Posterior vena cava (tissue), 2 donors: ENCODE results near the gene VASH2. TPM values are rescaled to one million over a fixed set of nuclear protein-coding genes. Genes with fewer than 3 reads are reported as not detected.
"Not testable (repeated sequence)": the region's sequence is repeated elsewhere in the genome, so short reads cannot be mapped to it uniquely, and the experiment has no call there.

Source experiments
- DNase-seq: peaks from one replicate; pipeline ENCODE4 v3.0.0-alpha.2; 2020; ENCODE audit warnings: low spot score
- intact Hi-C, 2 donors: fragments of 100-400 bp; cut with DNase I; formaldehyde crosslinking; loops; one replicate each; pipeline versions ENCODE4 v1.14.1 to v1.14.2; 2022 to 2023
- long read RNA-seq, 2 donors: library from polyadenylated mRNA; unstranded; transcript quantifications; one replicate each; pipeline ENCODE4 v2.0.0, GENCODE V29; 2020 to 2021
- total RNA-seq, 2 donors: library from RNA; stranded (reverse); fragmentation: NEBNext Ultra II Directional; extraction: Animal tissue kit (Norgen Biotek cat#: 25700); gene quantifications; one replicate each; pipeline ENCODE4 v1.2.1, GENCODE V29; 2021
- donor health status: DM: yes; HTN: yes; CAD: no.
- donor health status: DM: yes; HTN: yes; CAD: no.

Gene VASH2
- total RNA-seq = 1 to 10 TPM; 3.3 to 4.8 TPM
- long read RNA-seq, donor 1, partial matches to known transcripts = 0 of 2 reads
- long read RNA-seq, donor 1, other reads (novel, unspliced or antisense) = 2 of 2 reads
- long read RNA-seq, donor 2 = 0 reads

DNA sequence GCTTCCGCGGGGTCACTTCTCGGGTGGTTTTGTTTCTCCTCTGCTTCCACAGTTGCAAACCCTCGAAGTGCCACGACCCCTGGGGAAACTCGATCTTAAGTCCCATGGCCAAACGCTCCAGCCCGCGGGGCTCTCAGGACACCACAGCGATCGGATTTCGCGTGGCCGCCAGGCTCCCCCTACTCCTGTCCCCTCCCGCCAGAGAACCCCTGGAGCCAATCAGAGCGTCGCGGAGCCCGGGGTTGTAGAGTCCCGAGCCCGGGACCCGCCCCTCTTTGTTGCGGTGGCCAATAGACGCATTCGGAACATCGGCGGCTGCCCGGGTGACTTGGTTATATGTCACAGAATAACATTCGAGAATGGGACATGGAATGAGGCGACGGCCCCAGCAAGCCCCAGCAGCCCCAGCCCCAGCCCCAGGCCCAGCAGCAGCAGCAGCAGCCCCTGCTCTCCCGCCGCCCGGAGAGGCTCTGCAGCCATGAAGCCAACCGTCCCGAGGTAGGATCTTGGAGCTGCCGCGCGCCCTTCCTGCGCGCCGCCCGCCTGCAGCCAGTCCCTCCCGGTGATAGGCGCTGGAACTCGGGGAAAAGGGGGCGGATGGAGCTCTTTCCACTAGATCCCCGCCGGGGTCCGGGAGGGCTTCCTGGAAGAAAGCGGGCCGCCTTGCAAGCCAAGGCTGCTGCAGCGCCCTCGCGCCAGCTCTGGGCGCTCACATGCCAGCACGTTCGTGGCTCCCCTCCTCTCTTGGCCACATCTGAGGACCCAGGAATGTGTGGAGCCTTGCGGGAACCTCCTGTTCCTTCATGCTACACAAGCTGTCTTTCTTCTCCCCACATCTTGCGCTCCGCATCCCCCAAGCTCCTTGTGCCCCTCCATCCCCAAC, at the start of gene VASH2:
Gene VASH2 (plus strand): TSS at position 299 of the 883 bp plus-strand sequence. CDS start 1,002 bp downstream, outside the sequence.
- intact Hi-C loops = no loop called here
- DNase-seq = peak; percentile 94

- DNase-seq = no peak
- intact Hi-C loops = no loop called here
Observed at GRCh38 chr1:212901290-212901689, 49.1 kb upstream of the VASH2 start.

DNA sequence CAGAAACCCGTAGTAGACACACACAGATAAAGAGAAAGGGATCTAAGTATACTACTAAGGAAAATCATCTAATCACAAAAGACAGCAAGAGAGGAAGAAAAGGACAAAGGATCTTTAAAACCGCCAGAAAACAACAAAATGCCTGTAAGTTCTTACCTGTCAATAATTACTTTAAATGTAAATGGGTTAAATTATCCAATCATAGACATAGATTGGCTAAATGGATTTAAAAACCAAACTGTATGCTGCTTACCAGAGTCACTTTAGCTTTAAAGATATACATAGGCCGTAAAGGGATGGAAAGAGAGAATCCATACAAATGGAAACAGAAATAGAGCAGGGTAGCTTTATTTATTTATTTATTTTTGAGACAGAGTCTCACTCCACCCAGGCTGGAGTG, 48.3 kb upstream of the VASH2 start:
- no peak for DNase-seq
- intact Hi-C loops = no loop called here

- intact Hi-C loops = no loop called here
- no peak for DNase-seq
Observed at GRCh38 chr1:212903664-212904063, 46.7 kb upstream of the VASH2 start.

GRCh38 chr1:212908071-212908470, 42.3 kb upstream of the VASH2 start:
- DNase-seq, intact Hi-C loops: not testable (repeated sequence)

GRCh38 chr1:212908971-212909370, 41.4 kb upstream of the VASH2 start:
- intact Hi-C loops = no loop called here
- no peak for DNase-seq

DNA sequence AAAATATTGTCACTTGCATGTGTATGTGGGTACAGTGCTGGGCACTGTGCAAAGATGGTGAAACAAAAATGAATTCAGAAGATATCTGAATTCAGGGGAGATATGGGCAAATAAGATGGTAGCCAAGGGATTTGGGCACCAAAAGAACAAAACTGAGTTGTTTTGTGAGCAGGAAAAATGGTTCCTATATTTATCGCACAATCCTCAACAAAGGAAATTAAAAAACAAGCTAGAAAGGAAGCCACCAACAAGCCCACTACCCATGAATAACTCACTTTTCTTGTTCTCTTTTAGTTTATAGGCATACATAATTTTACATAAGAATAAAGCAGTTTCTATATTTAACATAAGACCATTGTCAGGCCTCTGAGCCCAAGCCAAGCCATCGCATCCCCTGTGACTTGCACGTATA, 40.7 kb upstream of the VASH2 start:
- intact Hi-C loops = loop anchor here in 1 of 2 donors (10.0 kb wide), 1 partner anchor 65 kb away; no protein-coding TSS in a partner anchor
- no peak for DNase-seq

- intact Hi-C loops = loop anchor here in 1 of 2 donors (10.0 kb wide), 1 partner anchor 65 kb away; no protein-coding TSS in a partner anchor
- DNase-seq = not testable (repeated sequence)
Observed at GRCh38 chr1:212910213-212910612, 40.1 kb upstream of the VASH2 start.

GRCh38 chr1:212913638-212914037, 36.7 kb upstream of the VASH2 start:
- intact Hi-C loops = loop anchor here in 1 of 2 donors (10.0 kb wide), 1 partner anchor 61 kb away; no protein-coding TSS in a partner anchor
- not testable (repeated sequence) for DNase-seq

DNA sequence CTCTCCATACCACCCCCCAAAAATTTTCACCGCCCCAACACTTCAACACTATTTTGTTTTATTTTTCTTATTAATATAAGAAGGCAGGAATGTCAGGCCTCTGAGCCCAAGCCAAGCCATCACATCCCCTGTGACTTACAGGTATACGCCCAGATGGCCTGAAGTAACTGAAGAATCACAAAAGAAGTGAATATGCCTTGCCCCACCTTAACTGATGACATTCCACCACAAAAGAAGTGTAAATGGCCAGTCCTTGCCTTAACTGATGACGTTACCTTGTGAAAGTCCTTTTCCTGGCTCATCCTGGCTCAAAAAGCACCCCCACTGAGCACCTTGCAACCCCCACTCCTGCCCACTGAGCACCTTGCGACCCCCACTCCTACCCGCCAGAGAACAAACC, 36.2 kb upstream of the VASH2 start:
- not testable (repeated sequence) for DNase-seq
- intact Hi-C loops = loop anchor here in 1 of 2 donors (10.0 kb wide), 1 partner anchor 61 kb away; no protein-coding TSS in a partner anchor

DNA sequence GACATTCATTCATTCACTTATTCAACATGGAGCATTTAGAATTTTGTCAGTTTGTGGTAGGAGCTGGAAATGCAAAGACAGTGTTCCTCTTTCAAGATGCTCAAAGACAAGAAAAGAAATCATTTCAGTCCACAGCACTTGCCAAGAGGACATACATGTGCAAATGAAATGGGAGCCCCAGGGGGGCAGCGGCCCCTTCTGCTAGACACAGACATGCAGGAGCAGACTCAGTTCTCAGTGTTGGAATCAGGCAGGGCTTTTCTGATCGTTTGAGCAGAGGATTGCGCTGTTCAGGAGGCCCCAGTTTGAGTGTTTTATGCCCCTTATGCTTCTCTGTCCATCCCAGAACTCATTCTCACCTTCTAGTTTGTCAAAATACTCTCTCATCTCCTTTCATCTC, 35.6 kb upstream of the VASH2 start:
- DNase-seq = no peak
- intact Hi-C loops = loop anchor here in 1 of 2 donors (10.0 kb wide), 1 partner anchor 60 kb away; no protein-coding TSS in a partner anchor

DNA sequence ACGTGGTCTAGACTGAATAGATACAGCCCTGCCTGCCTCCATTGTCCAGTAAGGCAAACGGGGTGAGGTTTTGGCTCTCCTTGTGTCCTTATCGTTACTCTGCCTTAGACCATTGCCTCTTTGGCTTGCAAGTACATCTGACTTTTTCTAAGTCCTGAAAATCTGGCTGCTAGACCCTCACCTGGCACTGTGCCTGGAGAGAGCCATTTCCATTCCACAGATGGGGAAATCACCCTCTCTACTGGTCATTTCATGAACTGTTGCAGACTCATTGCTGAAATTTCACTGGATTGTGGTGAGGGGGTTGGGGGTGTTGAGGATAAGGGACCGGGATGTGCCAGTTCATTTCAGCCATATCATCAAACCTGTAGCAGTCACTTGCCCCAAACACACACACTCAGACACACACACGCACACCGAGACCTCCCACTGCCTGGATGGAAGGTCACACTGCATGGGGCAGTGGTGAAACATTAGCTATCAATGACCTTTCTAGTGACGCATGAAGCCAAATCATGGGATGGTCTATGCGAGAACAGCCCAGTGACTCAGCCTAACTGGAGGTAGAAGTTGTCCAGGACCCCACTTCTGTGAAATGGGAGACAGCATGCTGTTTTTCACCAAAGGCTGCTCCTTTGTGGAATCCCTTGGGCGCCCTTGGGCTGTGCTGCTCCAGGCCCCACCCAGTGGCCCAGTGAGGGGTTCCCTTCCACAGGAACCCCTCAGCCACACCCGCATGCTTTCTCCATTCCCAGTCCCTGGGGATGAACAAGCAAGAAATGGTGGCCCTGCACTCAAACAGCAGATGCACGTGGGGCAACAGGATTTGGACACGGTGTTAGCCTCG, 34.9 kb upstream of the VASH2 start:
- intact Hi-C loops = loop anchor here in 1 of 2 donors (10.0 kb wide), 1 partner anchor 59 kb away; no protein-coding TSS in a partner anchor
- no peak for DNase-seq

- intact Hi-C loops = loop anchor here in 1 of 2 donors (10.0 kb wide), 1 partner anchor 58 kb away; no protein-coding TSS in a partner anchor
- DNase-seq = no peak
Observed at GRCh38 chr1:212916481-212917133, 33.7 kb upstream of the VASH2 start.

- no peak for DNase-seq
- intact Hi-C loops = loop anchor here in 1 of 2 donors (10.0 kb wide), 1 partner anchor 58 kb away; no protein-coding TSS in a partner anchor
Observed at GRCh38 chr1:212917134-212917485, 33.2 kb upstream of the VASH2 start.

DNA sequence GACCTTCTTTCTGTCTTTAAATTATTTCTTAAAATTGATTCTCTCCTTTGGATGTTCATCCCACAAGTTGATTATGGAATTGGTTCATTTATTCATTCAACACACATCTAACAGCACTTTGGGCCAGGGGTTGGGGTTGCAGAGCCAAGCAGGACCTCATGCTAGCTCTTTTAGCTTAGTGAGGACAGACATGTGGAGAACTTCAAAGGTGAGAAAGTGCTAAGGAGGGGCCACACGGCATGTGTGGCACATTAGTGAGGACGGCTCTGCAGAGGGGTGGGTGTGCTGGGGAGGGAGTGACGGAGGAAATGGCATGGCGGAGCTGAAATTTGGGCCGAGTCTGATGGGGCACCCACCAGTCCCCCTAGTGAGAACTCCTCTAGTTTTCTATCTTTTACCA, 32.5 kb upstream of the VASH2 start:
- intact Hi-C loops = loop anchor here in 1 of 2 donors (10.0 kb wide), 1 partner anchor 57 kb away; no protein-coding TSS in a partner anchor
- DNase-seq = no peak

DNA sequence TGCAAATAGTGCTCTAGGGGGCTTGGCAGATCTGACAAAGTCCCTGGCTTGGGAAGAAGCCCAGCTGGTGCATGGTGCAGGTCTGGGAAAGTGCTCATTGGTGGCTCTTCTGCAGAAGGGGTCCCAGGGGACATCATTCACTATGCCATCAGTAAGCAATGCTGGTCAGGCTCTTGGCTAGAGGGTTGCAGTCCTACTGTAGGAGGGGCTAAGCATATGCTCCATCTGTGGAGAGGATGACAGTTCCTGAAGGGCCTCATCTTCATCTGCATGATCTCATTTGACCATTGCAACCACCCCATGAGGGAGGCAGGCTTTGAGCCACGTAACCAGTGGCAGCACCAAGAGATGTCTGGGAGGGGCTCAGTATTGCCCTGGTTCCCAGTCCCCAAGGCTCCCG, 31.5 kb upstream of the VASH2 start:
- intact Hi-C loops = loop anchor here in 1 of 2 donors (10.0 kb wide), 1 partner anchor 56 kb away; no protein-coding TSS in a partner anchor

GRCh38 chr1:212920246-212920645, 30.1 kb upstream of the VASH2 start:
- intact Hi-C loops = no loop called here
- DNase-seq = no peak

More for the DNA sequence above, 31.5 kb upstream of the VASH2 start:
- no peak for DNase-seq

DNA sequence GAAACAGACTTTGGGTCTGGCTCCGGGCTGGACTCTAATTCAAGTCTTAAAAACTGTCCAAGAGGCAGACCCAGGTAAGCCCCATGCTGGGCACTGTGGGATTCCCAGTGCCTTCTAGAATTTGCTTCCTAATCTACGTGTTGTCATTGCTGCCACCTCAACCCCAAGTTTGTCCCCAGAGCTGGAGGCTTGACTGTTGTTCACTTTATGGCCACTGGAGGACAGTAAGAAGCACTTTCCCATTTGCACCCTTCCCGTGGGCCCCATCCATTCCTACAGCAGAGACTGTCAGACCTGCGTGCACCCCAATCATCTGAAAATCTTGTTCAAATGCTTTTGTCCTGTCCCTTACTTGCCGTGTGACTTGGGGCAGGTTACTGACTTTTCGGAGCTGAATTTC, 29.4 kb upstream of the VASH2 start:
- intact Hi-C loops = no loop called here
- DNase-seq = no peak

DNA sequence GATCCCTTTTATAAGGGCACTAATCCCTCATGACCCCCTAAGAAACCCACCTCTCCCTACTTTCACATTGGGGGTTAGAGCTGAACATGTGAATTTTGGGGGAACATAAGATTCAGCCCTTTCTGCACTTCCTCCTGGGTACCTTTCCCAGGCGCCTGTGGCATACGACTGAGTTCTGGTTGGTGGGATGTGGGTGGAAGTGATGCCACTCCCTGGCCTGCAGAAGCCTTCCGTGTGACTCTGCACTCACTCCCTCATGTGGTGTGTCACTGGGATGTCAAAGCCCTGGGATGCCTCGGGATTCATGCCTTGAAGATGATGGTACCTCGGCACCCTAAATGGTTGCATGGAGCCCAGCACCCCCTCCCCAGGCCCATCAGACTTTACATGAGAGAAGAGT, 28.3 kb upstream of the VASH2 start:
- DNase-seq = no peak
- intact Hi-C loops = no loop called here
